Stimulated activated CD4-positive, alpha-beta T cell treated with anti-CD3 and anti-CD28 coated beads, Interleukin-2, amount 100 ng/mL, for 24 hours (primary cell): Measurements from ENCODE around the gene MGAT2.
A peak's percentile ranks its signal among the peaks of the same experiment; 100 is the strongest.

Experiments used
- DNase-seq, 2 donors: peaks; one replicate each; pipeline ENCODE4 v3.0.0-alpha.2; 2020

The MGAT2 gene

DNA sequence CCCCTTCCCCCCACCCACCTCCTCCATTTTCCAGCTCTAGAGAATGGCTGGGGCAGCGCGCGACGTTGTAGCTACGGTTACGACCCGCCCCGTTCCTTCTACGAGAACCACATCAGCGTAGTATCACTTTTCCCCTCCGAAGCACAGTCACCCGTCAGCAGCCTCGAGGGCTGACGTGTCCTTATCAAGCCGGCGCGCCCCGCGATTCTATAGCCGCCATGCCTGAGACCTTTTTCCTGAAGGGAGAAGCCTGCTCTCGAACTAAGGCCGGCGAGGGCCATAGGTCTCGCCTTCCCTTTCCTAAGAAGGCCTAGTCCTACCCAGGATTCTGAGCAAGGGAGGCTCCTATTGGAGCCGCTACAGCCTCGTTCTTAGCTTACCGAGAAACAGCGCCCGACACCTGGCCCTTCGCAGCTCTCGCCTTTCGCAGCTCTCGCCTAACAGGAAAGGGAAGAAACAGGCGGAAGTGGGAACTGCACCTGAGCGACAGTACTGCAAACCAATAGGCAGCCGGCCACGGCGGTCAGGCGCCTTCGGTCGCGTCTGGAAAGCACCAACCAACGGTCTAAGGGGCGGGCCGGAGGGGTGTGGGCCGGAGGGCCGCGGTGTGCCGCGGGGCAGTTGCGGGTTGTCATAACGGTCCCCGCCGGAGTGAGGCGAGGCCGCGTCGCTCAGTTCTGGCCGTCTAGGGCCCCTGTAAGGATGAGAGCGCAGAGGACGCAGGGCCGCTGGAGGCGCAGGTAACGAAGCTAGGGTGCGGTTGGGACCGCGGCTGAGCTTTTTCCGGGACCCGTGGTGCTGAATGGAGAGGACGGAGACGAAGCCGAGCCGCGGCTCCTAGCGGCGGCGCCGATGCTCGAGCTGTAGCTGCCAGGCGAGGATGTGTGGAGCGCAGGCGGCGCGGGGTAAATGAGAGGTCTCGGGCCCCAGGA, at the start of gene MGAT2, which contains the start of gene RPL36AL:
MGAT2 (plus strand) TSS at position 618 of the 932 bp plus-strand sequence. CDS start 470 bp downstream, outside the sequence.
RPL36AL (minus strand) TSS at position 445 of the 932 bp plus-strand sequence. CDS start 1,522 bp downstream, outside the sequence.
- peak; percentile 94 to 95 for DNase-seq

GRCh38 chr14:49574038-49574437, 46.6 kb upstream of the MGAT2 start:
- no peak for DNase-seq

DNA sequence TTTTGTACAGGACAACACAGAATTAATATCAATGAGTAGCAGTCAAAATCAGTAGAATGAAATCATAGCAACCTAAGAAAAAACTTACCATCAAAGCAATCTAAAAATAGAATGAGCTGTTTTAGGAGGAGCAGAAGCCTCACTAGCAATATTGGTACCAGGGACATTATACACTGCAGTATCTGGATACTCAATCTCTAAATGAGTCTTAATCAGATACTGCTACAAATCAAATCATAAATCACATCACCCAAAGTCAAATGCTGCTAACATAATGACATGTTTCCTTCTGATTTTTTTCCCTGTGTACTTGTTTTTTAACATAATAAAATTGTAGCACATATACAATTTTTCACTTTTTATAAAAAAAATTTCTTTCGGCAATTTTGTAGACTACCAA, 42.5 kb upstream of the MGAT2 start:
- DNase-seq, result no peak

DNA sequence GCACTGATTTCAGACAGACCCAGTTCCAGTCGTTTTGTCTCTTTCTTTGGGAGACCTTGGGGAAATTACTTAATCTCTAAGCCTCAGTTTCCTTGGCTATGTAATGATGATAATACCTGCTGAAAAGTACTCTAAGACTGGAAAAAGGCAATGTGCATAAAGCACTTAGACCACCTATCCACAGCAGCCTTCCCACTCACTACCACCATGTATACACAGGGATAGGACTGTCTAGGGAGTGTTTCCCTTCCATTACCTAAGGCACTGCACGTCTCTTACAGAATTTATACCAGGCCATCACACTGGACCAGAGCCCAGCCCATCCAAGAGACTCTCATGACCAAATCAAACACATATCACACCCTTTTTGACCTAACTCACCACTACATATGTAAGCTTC, 40.8 kb upstream of the MGAT2 start:
- DNase-seq, result no peak

DNA sequence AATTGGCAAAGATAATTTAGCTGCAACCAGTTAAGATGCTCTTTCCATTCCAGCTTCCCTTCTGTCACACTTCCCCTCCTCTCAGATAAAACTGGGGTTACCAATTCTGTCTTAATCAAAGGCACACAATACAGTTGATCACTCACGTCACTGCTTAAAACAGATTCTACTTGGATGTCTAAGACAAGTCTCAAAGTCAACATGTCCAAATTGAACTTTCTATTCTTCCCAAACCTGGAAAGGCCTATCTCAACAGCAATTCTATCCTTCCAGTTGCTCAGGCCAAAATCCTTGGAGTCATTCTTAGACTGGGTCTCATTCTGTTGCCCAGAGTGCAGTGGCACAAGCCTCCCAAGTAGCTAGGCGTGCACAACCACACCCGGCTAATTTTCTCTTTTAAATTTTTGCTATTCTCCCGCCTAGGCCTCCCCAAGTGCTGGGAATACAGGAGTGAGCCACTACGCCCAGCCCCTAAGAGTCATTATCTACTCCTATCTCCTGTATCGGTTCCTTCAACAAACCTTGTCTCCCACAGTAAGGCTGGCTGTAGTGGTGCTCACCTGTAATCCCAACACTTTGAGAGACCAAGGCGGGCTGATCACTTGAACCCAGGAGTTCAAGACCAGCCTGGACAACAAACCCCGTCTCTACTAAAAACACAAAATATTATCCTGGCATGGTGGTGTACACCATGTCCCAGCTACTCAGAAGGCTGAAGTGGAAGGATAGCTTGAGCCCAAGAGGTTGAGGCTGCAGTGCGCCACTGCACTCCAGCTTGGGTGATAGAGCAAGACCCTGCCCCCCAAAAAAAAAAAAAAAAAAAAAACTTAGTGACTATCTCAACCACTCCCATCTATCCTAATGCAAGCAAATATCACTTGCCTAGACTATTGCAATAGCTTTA, 39.1 kb upstream of the MGAT2 start:
- peak in 1 of 2 donors; percentile 11 for DNase-seq

- DNase-seq, result no peak
These were observed 38.3 kb upstream of the MGAT2 start for GRCh38 chr14:49582113-49582977.

DNA sequence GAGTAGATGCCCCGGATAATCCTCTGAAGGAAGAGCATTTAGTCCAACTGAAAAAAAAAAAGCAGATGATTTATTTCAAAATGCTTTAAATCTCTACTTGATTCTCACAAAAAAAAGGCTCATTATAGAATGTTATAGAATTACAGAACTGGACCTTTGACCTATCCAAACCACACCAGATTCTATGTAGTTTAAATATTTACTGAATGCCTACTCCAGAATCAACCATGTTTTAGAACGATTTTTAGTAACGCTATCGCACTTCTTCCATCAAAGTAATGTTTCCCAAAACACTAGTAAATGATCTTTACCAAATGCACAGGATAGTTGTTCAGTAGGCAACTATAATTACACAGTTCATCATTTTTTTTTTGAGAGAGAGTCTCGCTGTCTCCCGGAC, 37.0 kb upstream of the MGAT2 start:
- no peak for DNase-seq

GRCh38 chr14:49584058-49584457, 36.5 kb upstream of the MGAT2 start:
- DNase-seq, result peak in 1 of 2 donors; percentile 10

DNA sequence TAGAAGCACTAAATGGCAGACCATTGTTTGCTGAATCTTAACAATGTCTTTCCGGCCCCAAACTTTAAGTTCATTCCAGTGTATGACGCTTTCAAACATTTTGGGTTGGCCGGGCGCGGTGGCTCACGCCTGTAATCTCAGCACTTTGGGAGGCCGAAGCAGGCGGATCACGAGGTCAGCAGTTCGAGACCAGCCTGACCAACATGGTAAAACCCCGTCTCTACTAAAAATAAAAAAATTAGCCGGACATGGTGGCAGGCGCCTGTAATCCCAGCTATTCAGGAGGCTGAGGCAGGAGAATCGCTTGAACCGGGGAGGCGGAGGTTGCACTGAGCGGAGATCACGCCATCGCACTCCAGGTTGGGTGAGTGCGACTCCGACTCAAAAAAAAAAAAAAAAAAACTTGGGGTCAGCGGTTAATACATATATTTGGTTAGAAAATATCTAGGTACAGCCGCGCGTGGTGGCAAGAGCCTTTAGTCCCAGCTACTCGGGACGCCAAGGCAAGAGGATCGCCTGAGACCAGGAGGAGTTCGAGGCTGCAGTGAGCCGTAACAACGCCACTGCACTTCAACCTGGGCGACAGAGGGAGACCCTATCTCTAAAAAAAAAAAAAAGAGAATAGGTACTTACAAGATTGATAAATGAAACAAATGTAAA, 35.5 kb upstream of the MGAT2 start:
- DNase-seq, result peak; percentile 43 to 54

DNA sequence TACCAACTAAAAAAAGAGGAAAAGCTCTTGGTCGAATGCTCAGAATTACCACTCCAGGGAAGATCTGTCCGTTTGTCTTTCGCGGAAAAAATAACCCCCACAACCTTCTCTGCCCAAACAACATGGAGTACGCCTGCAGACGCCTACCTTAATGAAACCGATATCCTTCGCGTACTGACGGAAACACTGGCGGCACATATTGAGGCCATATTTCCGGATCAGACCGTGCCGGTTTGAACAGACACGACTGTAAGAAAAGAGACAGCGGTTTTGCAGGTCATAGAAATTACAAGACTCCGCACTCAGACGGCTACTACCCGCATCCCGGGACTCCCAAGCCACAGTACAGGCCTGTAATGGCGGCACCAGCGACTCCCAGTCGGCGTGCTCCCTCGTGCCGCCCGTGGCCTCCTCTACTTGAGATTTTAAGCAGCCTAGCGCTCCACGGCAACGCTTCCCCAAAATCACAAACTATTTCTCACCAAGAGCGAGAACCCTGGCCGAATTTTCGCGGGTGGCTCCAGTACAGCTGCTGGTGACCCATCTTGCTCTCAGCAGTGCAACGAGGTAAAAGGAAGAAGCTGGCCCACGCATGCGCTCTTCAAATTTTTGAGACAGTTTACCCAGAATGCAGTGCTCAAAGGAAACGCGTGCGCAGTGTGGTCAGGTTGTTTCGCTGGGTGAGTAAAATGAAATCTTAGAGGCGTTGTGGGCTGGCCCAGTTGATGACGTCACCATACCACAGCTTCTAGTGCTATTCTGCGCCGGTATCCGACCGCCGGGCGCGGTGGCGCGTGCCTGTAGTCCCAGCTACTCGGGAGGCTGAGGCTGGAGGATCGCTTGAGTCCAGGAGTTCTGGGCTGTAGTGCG, 34.6 kb upstream of the MGAT2 start, which contains the start of gene RPS29:
RPS29 (minus strand) TSS at position 578 of the 870 bp plus-strand sequence; CDS start at position 544, 34 bp downstream.
- DNase-seq, result peak; percentile 97 to 98

DNA sequence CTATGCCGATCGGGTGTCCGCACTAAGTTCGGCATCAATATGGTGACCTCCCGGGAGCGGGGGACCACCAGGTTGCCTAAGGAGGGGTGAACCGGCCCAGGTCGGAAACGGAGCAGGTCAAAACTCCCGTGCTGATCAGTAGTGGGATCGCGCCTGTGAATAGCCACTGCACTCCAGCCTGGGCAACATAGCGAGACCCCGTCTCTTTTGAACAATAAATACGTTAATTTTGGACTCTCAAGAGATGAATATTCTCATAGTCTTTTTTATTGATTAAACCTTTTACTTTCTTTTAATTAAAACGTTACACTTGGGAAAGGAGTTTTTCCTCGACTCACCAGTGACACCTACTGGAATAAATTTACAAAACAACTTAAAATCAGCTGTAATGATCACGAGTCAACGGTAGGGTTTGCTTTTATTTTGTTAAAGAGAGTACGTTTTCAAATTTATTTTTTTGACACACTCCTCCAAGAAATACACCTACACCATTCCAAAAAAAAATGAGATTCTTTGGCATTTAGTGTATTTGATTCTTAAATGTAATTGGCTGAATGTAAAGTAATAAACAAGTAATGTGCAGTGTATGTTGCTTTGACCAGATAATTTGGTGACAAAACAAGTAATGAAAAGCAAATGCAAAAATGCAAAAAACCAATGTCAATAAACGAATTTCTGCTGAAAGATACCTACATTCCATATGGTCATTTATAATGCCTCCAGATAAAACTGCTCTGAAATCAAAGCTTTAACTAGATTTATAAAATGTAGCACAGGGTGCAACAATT, 33.7 kb upstream of the MGAT2 start:
- peak; percentile 65 to 70 for DNase-seq

DNA sequence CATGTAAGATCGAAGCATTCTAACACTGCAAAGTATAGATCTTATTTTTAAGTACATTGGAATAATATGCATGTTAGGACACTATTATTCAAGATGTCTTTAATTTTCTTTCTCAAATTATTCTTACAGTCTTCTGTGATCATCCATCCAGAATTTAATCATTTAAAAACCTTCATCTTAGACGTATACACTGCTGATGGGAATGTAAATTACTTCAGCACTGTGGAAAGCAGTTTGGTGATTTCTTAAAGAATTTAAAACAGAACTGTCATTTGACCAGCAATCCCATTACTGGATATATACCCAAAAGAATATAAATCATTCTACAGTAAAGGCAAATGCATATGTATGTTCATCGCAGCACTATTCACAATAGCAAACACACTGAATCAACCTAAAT, 31.2 kb upstream of the MGAT2 start:
- DNase-seq, result no peak

DNA sequence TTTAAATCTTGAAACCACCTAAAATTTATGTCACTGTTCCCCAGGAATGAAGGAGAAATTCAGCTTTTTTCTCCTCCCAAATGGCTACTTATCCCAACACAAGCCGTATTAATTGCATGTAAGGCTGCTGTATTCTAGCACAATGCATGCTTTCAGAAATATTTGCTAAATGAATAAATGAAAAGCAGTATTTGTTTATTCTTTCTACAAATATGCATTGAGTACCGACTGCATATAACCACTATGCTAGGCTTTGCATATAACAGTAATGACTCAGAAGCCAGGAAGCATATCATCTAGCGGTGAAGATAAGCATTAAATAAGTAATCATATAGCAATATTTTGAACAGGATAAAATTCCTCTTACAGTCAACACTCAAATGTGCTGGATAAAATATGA, 27.6 kb upstream of the MGAT2 start:
- no peak for DNase-seq

DNA sequence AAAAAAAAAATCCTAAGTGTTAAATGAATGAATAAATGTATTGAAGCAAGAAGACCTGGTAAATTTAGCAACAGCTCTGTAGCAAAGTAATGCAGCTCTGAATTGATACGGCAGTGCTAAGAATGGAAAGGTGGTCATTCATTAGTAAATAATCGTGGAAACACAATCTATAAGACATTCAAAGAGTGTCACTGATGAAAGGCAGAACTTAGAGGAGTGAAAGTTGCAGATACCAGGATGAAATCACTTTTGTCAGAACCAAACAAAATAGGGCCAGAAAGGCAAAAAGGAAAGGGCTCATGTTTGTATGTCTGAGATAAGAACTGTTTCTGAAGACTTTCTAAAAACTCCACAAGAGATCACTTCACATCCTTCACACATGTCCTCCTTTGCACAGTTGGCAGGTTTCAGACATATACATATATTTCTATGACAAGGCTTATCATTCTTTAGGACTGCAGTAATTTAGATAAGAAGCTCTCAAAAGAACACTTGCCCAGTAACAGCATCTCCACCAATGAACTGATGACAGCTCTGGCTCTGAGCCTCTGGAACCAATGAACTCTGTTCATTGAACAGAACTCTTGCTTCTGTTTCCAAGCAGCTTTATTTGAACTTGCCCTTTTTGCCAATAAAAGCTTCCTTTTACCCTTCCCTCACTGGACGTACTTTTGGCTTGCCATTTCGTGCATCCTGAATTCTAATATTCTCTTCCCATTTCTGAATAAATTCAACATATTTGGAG, 26.1 kb upstream of the MGAT2 start:
- no peak for DNase-seq

DNA sequence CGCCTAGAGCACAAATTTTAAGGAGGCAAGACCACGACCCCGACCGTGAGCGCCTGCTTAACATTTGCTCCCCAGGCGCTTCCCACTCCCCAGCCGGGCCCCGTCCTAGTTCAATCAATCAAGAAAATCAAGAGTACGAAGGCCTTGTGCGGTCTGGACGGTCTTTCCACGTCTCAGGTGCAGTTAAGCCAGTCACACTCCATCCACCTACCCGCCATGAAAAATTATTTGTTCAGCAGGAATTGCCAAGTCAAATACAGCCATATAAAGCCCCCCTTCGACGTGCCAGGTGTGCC, 22.5 kb upstream of the MGAT2 start:
- no peak for DNase-seq

GRCh38 chr14:49598485-49599300, 21.9 kb upstream of the MGAT2 start, which contains the start of gene LRR1:
TSS of gene LRR1 (plus strand) at chr14:49598940. CDS start at chr14:49599021, 81 bp downstream.
- peak; percentile 88 to 90 for DNase-seq

DNA sequence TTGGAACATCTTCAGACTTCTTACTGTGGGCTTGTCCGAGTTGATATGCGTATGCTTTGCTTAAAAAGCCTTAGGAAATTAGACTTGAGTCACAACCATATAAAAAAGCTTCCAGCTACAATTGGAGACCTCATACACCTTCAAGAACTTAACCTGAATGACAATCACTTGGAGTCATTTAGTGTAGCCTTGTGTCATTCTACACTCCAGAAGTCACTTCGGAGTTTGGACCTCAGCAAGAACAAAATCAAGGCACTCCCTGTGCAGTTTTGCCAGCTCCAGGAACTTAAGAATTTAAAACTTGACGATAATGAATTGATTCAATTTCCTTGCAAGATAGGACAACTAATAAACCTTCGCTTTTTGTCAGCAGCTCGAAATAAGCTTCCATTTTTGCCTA, 13.0 kb upstream of the MGAT2 start:
- DNase-seq, result no peak

DNA sequence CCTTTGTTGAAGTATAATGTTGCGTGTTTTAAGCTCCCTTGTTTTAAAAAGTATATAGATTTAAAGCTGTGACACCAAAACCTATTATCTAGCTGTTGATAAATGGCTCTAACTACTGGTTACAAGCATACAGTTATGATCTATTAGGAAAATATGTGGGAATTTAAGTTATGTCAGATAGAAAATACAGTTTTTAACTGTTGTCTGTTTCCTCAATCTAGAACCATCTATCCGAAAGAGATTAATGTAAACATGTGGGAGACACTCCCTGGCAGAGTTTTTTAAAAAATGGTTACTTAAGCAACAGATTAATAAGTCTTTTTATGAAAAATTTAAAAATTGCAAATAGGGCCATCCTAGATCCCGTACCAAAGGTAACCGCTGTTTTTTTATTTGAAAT, 8.3 kb upstream of the MGAT2 start:
- DNase-seq, result no peak
